B cell (primary cell): ENCODE results near the gene RAB3IL1. TPM values are rescaled to one million over a fixed set of nuclear protein-coding genes. Genes with fewer than 3 reads are reported as not detected.

ENCODE experiments used
- ATAC-seq: fragments of 200-7000 bp; cut with Tn5 transposase; one replicate; pipeline ENCODE4 v1.10.0; 2021; ENCODE audit warnings: low read depth, mild to moderate bottlenecking, moderate number of reproducible peaks, moderate library complexity
- CTCF ChIA-PET: fragments of 350-600 bp; sonication (Branson Sonifier 250); formaldehyde crosslinking; loops from one replicate; lab custom pipeline; 2021; ENCODE audit warnings: antibody characterized with exemption, inconsistent platforms; lab: Charles Lee
- POLR2A ChIA-PET: fragments of 350-600 bp; sonication (Branson Sonifier 250); formaldehyde crosslinking; loops from one replicate; lab custom pipeline; 2021; ENCODE audit warnings: antibody characterized with exemption; lab: Charles Lee
- DNase-seq: peaks from one replicate; pipeline ENCODE4 v3.0.0; 2013
- H2AFZ ChIP-seq: 2 replicates; pipeline ENCODE4 v1.6.1; 2012; ENCODE audit warnings: mild to moderate bottlenecking, low read depth, low read length; ENCODE audit not compliant: insufficient read depth, poor library complexity, severe bottlenecking
- H3K27ac ChIP-seq, 2 donors: 1 replicate in 1 of 2; 2 replicates in 1 of 2; pipeline ENCODE4 v1.5.1; 2012 to 2013; ENCODE audit warnings: low read length in 2 of 2, mild to moderate bottlenecking in 2 of 2, moderate library complexity in 1 of 2
- H3K27me3 ChIP-seq, 4 experiments: fragments of 200-600 bp in 1 of 4; sonication (generic) in 1 of 4; replicated peaks in 1 of 4; 1 replicate in 2 of 4; 2 replicates in 2 of 4; pipeline versions ENCODE4 v1.6.1 to v1.7.0; 2013 to 2016; ENCODE audit warnings: low read length in 3 of 4, mild to moderate bottlenecking in 2 of 4, mixed read lengths in 1 of 4, moderate library complexity in 1 of 4; ENCODE audit not compliant: insufficient read depth in 4 of 4, control insufficient read depth in 3 of 4; ENCODE audit errors: control extremely low read depth in 1 of 4
- H3K36me3 ChIP-seq, 2 experiments: replicated peaks in 1 of 2; 1 replicate in 1 of 2; 2 replicates in 1 of 2; pipeline versions ENCODE4 v1.6.1 to v1.7.1; 2013; ENCODE audit warnings: low read length in 1 of 2; ENCODE audit not compliant: insufficient read depth in 2 of 2, control insufficient read depth in 1 of 2; ENCODE audit errors: control extremely low read depth in 1 of 2, extremely low read depth in 1 of 2
- H3K4me1 ChIP-seq, 2 donors: fragments of 200-600 bp in 1 of 2; sonication (generic) in 1 of 2; 1 replicate in 1 of 2; 2 replicates in 1 of 2; pipeline versions ENCODE4 v1.5.1 to v1.6.1; 2013 to 2017; ENCODE audit warnings: low read length in 2 of 2; ENCODE audit not compliant: control insufficient read depth in 2 of 2, insufficient read depth in 2 of 2
- H3K4me2 ChIP-seq: replicated peaks from 2 replicates; pipeline ENCODE3; 2012; ENCODE audit warnings: mild to moderate bottlenecking, low read depth, low read length; ENCODE audit not compliant: poor library complexity, severe bottlenecking
- H3K4me3 ChIP-seq, 5 experiments: fragments of 200-600 bp in 1 of 5; sonication (generic) in 1 of 5; 1 replicate in 3 of 5; 2 replicates in 2 of 5; pipeline versions ENCODE4 v1.5.1 to v1.7.0; 2011 to 2016; ENCODE audit warnings: low read length in 4 of 5, mild to moderate bottlenecking in 4 of 5, low read depth in 2 of 5, control low read depth in 1 of 5, moderate library complexity in 1 of 5; ENCODE audit not compliant: insufficient read depth in 1 of 5; ENCODE audit errors: control extremely low read depth in 1 of 5, extremely low read depth in 1 of 5
- H3K79me2 ChIP-seq: fragments of 200-600 bp; sonication (generic); one replicate; pipeline ENCODE4 v1.6.0; 2016; ENCODE audit warnings: low read length; ENCODE audit not compliant: control insufficient read depth, insufficient read depth
- H3K9ac ChIP-seq: fragments of 200-600 bp; sonication (generic); 2 replicates; pipeline ENCODE4 v1.6.1; 2017; ENCODE audit warnings: mild to moderate bottlenecking, low read length, moderate library complexity
- H3K9me3 ChIP-seq, 3 donors: one replicate each; pipeline versions ENCODE4 v1.6.1 to v1.7.1; 2013; ENCODE audit warnings: low read length in 2 of 3; ENCODE audit not compliant: control insufficient read depth in 2 of 3, insufficient read depth in 1 of 3; ENCODE audit errors: control extremely low read depth in 1 of 3
- H4K20me1 ChIP-seq: 2 replicates; pipeline ENCODE4 v1.6.0; 2012; ENCODE audit warnings: mild to moderate bottlenecking, low read length; ENCODE audit not compliant: insufficient read depth, control insufficient read depth, poor library complexity, severe bottlenecking
- H3K27ac Mint-ChIP-seq: one replicate; pipeline ENCODE4 v1.8.0; 2021; ENCODE audit warnings: mixed read lengths
- H3K27me3 Mint-ChIP-seq: one replicate; pipeline ENCODE4 v1.8.0; 2021; ENCODE audit warnings: mixed read lengths
- H3K4me1 Mint-ChIP-seq: one replicate; pipeline ENCODE4 v1.8.0; 2021; ENCODE audit warnings: mixed read lengths
- H3K4me3 Mint-ChIP-seq: one replicate; pipeline ENCODE4 v1.8.0; 2021; ENCODE audit warnings: mixed read lengths
- H3K9me3 Mint-ChIP-seq: one replicate; pipeline ENCODE4 v1.8.0; 2022; ENCODE audit warnings: mixed read lengths; ENCODE audit not compliant: insufficient read depth
- EZH2 ChIP-seq: IDR thresholded peaks from 2 replicates; pipeline ENCODE4 v1.6.1; 2012; ENCODE audit warnings: borderline replicate concordance, low read depth, mild to moderate bottlenecking, moderate library complexity, low read length; ENCODE audit not compliant: insufficient read depth, poor library complexity, severe bottlenecking
- WGBS: methylation state at CpG from one replicate; pipeline ENCODE4 v1.1.5; 2013; ENCODE audit warnings: missing lambda C conversion rate; ENCODE audit not compliant: insufficient coverage; 5-methylcytosine and 5-hydroxymethylcytosine counted together
- intact Hi-C: fragments of 100-400 bp; cut with micrococcal nuclease; formaldehyde crosslinking; loops from one replicate; pipeline ENCODE4 v1.10.0; 2022
- polyA plus RNA-seq: library from polyadenylated mRNA; depleted of rRNA; stranded (reverse); fragments of >200 nt; gene quantifications from 2 replicates; pipeline ENCODE4 v1.2.3, GENCODE V29; 2012
- total RNA-seq, 2 donors: library from RNA; stranded (reverse); fragments of 120-200 nt in 1 of 2; gene quantifications; 1 replicate in 1 of 2; 2 replicates in 1 of 2; pipeline versions ENCODE4 v1.2.3 to v1.2.4, GENCODE V29; 2013 to 2022
- TF ChIP-seq, protein P1 (sequence below): fragments of 200-600 bp; IDR thresholded peaks from one replicate; pipeline ENCODE4 v1.8.0; 2022; ENCODE audit warnings: antibody characterized with exemption, mild to moderate bottlenecking

Gene RAB3IL1
- total and polyA plus RNA-seq, 2 donors (not counting 1 experiment from before 2014, with no cell fraction given): 0.27 TPM; not detected in 1

DNA sequence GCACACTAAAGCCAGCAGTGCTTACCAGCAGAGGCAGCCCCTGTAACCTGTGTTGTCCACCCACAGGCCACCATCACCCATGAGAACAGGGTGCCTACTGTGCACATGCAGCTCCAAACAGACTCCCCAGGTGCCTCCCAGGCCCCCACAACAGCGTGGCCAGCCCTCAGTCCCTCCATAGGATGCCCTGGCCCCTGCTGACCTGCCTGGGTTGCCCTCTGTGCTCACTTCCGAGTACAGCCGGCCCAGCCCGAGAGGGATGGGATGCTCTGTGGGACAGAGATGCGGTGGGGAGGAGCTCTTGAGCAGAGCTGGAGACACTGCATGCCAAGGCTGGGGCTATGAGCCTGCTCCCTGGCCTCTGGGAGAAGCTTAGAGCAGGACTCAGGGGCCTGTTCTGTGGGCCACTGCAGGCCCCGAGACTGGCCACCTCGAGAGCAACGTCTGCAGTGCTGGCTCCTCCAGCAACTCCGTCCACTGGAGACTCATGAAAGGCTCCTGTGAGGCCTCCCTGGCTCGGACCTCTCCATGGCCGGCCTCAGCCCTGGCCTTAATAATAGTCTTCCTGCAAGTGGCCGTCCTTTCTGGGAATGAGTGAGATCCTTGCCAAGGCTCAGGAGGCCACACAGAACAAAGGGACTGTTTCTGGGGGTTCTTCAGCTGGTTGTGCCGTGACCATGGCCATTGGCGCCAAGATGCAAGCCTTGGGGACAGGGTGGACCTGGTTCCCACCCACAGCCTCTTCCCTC lies 62.2 kb downstream of the RAB3IL1 start:
- Histone ChIP-seq H2AFZ (no peak overlapping the region), H3K9ac (no peak overlapping the region), H3K4me3 (no peak overlapping the region), H4K20me1 (no peaks in the 10 kb centered on the region), H3K4me1 (no peaks in the 10 kb centered on the region), H3K79me2 (no peaks in the 10 kb centered on the region), H3K27ac (no peak overlapping the region), H3K4me2 (no peak overlapping the region), H3K36me3 (no peaks in the 10 kb centered on the region), H3K9me3 (no peaks in the 10 kb centered on the region), H3K27me3 (no peaks in the 10 kb centered on the region)
- Mint-ChIP-seq H3K4me3 (no peak overlapping the region), H3K27me3 (no peaks in the 10 kb centered on the region), H3K27ac (no peak overlapping the region), H3K4me1 (no peaks in the 10 kb centered on the region), H3K9me3 (no peaks in the 10 kb centered on the region)
- ChIA-PET POLR2A (no interaction called here), CTCF (interaction anchor here (1.3 kb wide), 1 partner anchor 253 kb away, joined by 3 read pairs; no protein-coding TSS in a partner anchor)
- no peak for ATAC-seq
- DNase-seq: no peak
- WGBS: 91% methylated on average over 13 of the region's 14 CpGs
- TF ChIP-seq, protein P1, sequence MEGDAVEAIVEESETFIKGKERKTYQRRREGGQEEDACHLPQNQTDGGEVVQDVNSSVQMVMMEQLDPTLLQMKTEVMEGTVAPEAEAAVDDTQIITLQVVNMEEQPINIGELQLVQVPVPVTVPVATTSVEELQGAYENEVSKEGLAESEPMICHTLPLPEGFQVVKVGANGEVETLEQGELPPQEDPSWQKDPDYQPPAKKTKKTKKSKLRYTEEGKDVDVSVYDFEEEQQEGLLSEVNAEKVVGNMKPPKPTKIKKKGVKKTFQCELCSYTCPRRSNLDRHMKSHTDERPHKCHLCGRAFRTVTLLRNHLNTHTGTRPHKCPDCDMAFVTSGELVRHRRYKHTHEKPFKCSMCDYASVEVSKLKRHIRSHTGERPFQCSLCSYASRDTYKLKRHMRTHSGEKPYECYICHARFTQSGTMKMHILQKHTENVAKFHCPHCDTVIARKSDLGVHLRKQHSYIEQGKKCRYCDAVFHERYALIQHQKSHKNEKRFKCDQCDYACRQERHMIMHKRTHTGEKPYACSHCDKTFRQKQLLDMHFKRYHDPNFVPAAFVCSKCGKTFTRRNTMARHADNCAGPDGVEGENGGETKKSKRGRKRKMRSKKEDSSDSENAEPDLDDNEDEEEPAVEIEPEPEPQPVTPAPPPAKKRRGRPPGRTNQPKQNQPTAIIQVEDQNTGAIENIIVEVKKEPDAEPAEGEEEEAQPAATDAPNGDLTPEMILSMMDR: no peak
- no peak for TF ChIP-seq EZH2
- intact Hi-C loops: no loop called here

- Mint-ChIP-seq H3K4me1 (no peaks in the 10 kb centered on the region), H3K27me3 (no peaks in the 10 kb centered on the region), H3K9me3 (no peaks in the 10 kb centered on the region), H3K4me3 (no peak overlapping the region), H3K27ac (no peak overlapping the region)
- ATAC-seq (no peak), DNase-seq (no peak)
- Histone ChIP-seq H3K4me3 (no peak overlapping the region), H3K9ac (no peak overlapping the region), H3K36me3 (no peaks in the 10 kb centered on the region), H3K4me1 (no peaks in the 10 kb centered on the region), H3K79me2 (no peaks in the 10 kb centered on the region), H4K20me1 (no peaks in the 10 kb centered on the region), H3K27ac (no peak overlapping the region), H3K4me2 (no peak overlapping the region), H2AFZ (no peak overlapping the region), H3K9me3 (no peaks in the 10 kb centered on the region), H3K27me3 (no peaks in the 10 kb centered on the region)
- POLR2A ChIA-PET: no interaction called here
- TF ChIP-seq, protein P1: no peak
- TF ChIP-seq EZH2: no peak
- CTCF ChIA-PET: interaction anchor here (1.1 to 1.3 kb wide), 3 partner anchors 227 to 456 kb away, joined by 3 read pairs; no protein-coding TSS in a partner anchor
- intact Hi-C loops: no loop called here
- WGBS: 97% methylated on average over 13 of the region's 17 CpGs
Observed at GRCh38 chr11:61854206-61854895, 63.0 kb downstream of the RAB3IL1 start.
